ENCODE data around the gene MRPL51. TPM values are rescaled to one million over a fixed set of nuclear protein-coding genes. Genes with fewer than 3 reads are reported as not detected.
A peak's percentile ranks its signal among the peaks of the same experiment; 100 is the strongest.

MRPL51 gene
- total RNA-seq, 2 experiments from 2014 or later, result 152 to 338 TPM

GRCh38 chr12:6526766-6527525 lies 33.9 kb upstream of the MRPL51 start:
- DNase-seq (ENCODE audit: low spot score), result no peak
- no peaks in the 10 kb centered on the region for H3K9me3 ChIP-seq (ENCODE audit: low read length)
- H3K9me2 ChIP-seq (ENCODE audit: insufficient read depth, low read length), result no peaks in the 10 kb centered on the region
- no peak overlapping the region for H3K4me3 ChIP-seq (ENCODE audit: low read depth, low read length, poor library complexity, severe bottlenecking)
- H3K4me2 ChIP-seq (ENCODE audit: low read length), result no peak overlapping the region
- POLR2A ChIA-PET, result interaction anchor here (1.0 kb wide), 1 partner anchor 8 kb away, joined by 3 read pairs; the partner anchor contains the start of gene GAPDH
- TF ChIP-seq EZH2phosphoT487 (IDR thresholded peaks at IDR 0.05; ENCODE audit: borderline replicate concordance, low read depth, low read length), result no peak
- TF ChIP-seq, protein P1, sequence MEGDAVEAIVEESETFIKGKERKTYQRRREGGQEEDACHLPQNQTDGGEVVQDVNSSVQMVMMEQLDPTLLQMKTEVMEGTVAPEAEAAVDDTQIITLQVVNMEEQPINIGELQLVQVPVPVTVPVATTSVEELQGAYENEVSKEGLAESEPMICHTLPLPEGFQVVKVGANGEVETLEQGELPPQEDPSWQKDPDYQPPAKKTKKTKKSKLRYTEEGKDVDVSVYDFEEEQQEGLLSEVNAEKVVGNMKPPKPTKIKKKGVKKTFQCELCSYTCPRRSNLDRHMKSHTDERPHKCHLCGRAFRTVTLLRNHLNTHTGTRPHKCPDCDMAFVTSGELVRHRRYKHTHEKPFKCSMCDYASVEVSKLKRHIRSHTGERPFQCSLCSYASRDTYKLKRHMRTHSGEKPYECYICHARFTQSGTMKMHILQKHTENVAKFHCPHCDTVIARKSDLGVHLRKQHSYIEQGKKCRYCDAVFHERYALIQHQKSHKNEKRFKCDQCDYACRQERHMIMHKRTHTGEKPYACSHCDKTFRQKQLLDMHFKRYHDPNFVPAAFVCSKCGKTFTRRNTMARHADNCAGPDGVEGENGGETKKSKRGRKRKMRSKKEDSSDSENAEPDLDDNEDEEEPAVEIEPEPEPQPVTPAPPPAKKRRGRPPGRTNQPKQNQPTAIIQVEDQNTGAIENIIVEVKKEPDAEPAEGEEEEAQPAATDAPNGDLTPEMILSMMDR (conservative IDR thresholded peaks at IDR 0.05; ENCODE audit: low read length), result no peak
- no peak overlapping the region for H2AFZ ChIP-seq (ENCODE audit: low read length)
- H3K4me1 ChIP-seq (ENCODE audit: insufficient read depth, low read length, poor library complexity, severe bottlenecking), result peaks cover 4% of the 10 kb centered on the region
- H4K20me1 ChIP-seq (ENCODE audit: insufficient read depth, low read length), result no peaks in the 10 kb centered on the region
- H3K36me3 ChIP-seq (ENCODE audit: insufficient read depth, low read length), result peaks cover 99% of the 10 kb centered on the region
- CTCF ChIA-PET (ENCODE audit: unreplicated experiment), result no interaction called here
- no TSS peak for BruUV-seq (replicated peaks)
- intact Hi-C loops (cut with micrococcal nuclease; ENCODE audit: unreplicated experiment), result no loop called here
- H3K27ac ChIP-seq (ENCODE audit: low read depth, low read length, poor library complexity, severe bottlenecking), result no peak overlapping the region
- H3K79me2 ChIP-seq (ENCODE audit: insufficient read depth, low read depth, low read length), result peaks cover 3% of the 10 kb centered on the region; the same call in 1 of the 2 replicates

GRCh38 chr12:6526201-6526600 lies 33.1 kb upstream of the MRPL51 start:
- no peak for DNase-seq (ENCODE audit: low spot score)
- CTCF ChIA-PET (ENCODE audit: unreplicated experiment), result no interaction called here

More at GRCh38 chr12:6526201-6526600, 33.1 kb upstream of the MRPL51 start:
- POLR2A ChIA-PET, result interaction anchor here (1.0 kb wide), 1 partner anchor 8 kb away, joined by 3 read pairs; the partner anchor contains the start of gene GAPDH
- H3K4me1 ChIP-seq (ENCODE audit: insufficient read depth, low read length, poor library complexity, severe bottlenecking), result no peaks in the 10 kb centered on the region
- H3K9me3 ChIP-seq (ENCODE audit: low read length), result no peaks in the 10 kb centered on the region
- H3K27ac ChIP-seq (ENCODE audit: low read depth, low read length, poor library complexity, severe bottlenecking), result no peak overlapping the region
- BruUV-seq (replicated peaks), result TSS peak; percentile 42
- no peak overlapping the region for H3K4me2 ChIP-seq (ENCODE audit: low read length)
- TF ChIP-seq EZH2phosphoT487 (IDR thresholded peaks at IDR 0.05; ENCODE audit: borderline replicate concordance, low read depth, low read length), result no peak
- TF ChIP-seq, protein P1 (conservative IDR thresholded peaks at IDR 0.05; ENCODE audit: low read length), result no peak
- intact Hi-C loops (cut with micrococcal nuclease; ENCODE audit: unreplicated experiment), result no loop called here
- H3K4me3 ChIP-seq (ENCODE audit: low read depth, low read length, poor library complexity, severe bottlenecking), result no peak overlapping the region
- H4K20me1 ChIP-seq (ENCODE audit: insufficient read depth, low read length), result no peaks in the 10 kb centered on the region
- H3K79me2 ChIP-seq (ENCODE audit: insufficient read depth, low read depth, low read length), result no peaks in the 10 kb centered on the region
- H3K9me2 ChIP-seq (ENCODE audit: insufficient read depth, low read length), result no peaks in the 10 kb centered on the region
- H3K36me3 ChIP-seq (ENCODE audit: insufficient read depth, low read length), result peaks cover 100% of the 10 kb centered on the region
- H2AFZ ChIP-seq (ENCODE audit: low read length), result no peak overlapping the region

Data from OCI-LY7 (cell line).